ENCODE measurements around the gene ZNF84. TPM values are rescaled to one million over a fixed set of nuclear protein-coding genes. Genes with fewer than 3 reads are reported as not detected.

The ZNF84 gene
- total RNA-seq, 4 donors from 2014 or later, result 14.5 to 39.6 (median 27.9) TPM

- no peak for DNase-seq
- H3K9me3 ChIP-seq, result peaks cover 0 to 98% (median 44%) of the 10 kb centered on the region in 4 donors
- H3K36me3 ChIP-seq, result no peaks in the 10 kb centered on the region
- TF ChIP-seq POLR2A (IDR thresholded peaks at IDR 0.05) (no peak), CTCF (IDR thresholded peaks at IDR 0.05) (no peak)
- H3K4me1 ChIP-seq, result no peaks in the 10 kb centered on the region
- H3K4me3 ChIP-seq, result no peak overlapping the region
- H3K27ac ChIP-seq, result no peak overlapping the region
- no peaks in the 10 kb centered on the region for H3K27me3 ChIP-seq
These were observed 26.2 kb downstream of the ZNF84 start for GRCh38 chr12:133063556-133063955.

GRCh38 chr12:133073836-133074235 lies 36.5 kb downstream of the ZNF84 start:
- Histone ChIP-seq H3K4me3 (no peak overlapping the region), H3K4me1 (no peaks in the 10 kb centered on the region), H3K36me3 (no peaks in the 10 kb centered on the region), H3K27me3 (no peaks in the 10 kb centered on the region), H3K27ac (no peak overlapping the region), H3K9me3 (peaks cover 0 to 89% (median 35%) of the 10 kb centered on the region in 4 donors)
- no peak for DNase-seq
- TF ChIP-seq CTCF (IDR thresholded peaks at IDR 0.05) (no peak), POLR2A (IDR thresholded peaks at IDR 0.05) (no peak)

- Histone ChIP-seq H3K4me3 (peak overlapping the region; percentile 66 to 94 (median 72)), H3K27ac (peak overlapping the region; percentile 92 to 99 (median 96)), H3K27me3 (no peaks in the 10 kb centered on the region), H3K36me3 (peaks cover 0 to 34% (median 0%) of the 10 kb centered on the region in 3 donors), H3K4me1 (peaks cover 0 to 4% (median 3%) of the 10 kb centered on the region in 4 donors), H3K9me3 (peaks cover 0 to 80% (median 24%) of the 10 kb centered on the region in 4 donors)
- TF ChIP-seq CTCF (IDR thresholded peaks at IDR 0.05), result peak in 1 of 6 experiments; percentile 7
- no peak for TF ChIP-seq POLR2A (IDR thresholded peaks at IDR 0.05)
- peak; percentile 97 to 99 (median 97) for DNase-seq
These were observed 42.7 kb downstream of the ZNF84 start for GRCh38 chr12:133080026-133080367.

- Histone ChIP-seq H3K4me1 (peaks cover 0 to 4% (median 3%) of the 10 kb centered on the region in 4 donors), H3K36me3 (peaks cover 0 to 40% (median 1%) of the 10 kb centered on the region in 3 donors), H3K27me3 (no peaks in the 10 kb centered on the region), H3K4me3 (peak within 1 kb of the TSS; percentile 66 to 94 (median 72)), H3K27ac (peak within 1 kb of the TSS; percentile 92 to 99 (median 96)), H3K9me3 (peaks cover 0 to 80% (median 26%) of the 10 kb centered on the region in 4 donors)
- peak; percentile 93 to 98 (median 96) for DNase-seq
- TF ChIP-seq POLR2A (IDR thresholded peaks at IDR 0.05) (peak; percentile 32 to 41), CTCF (IDR thresholded peaks at IDR 0.05) (peak; percentile 17 to 52 (median 40))
These were observed 43.3 kb downstream of the ZNF84 start, which contains the start of gene ZNF140 for GRCh38 chr12:133080368-133081158. Gene ZNF140 (plus strand): TSS chr12:133080923. CDS start chr12:133081321, 398 bp downstream.

- Histone ChIP-seq H3K4me1 (peaks cover 0 to 4% (median 3%) of the 10 kb centered on the region in 4 donors), H3K27ac (peak overlapping the region; percentile 92 to 99 (median 96)), H3K4me3 (peak overlapping the region; percentile 66 to 94 (median 72)), H3K27me3 (no peaks in the 10 kb centered on the region), H3K9me3 (peaks cover 0 to 80% (median 26%) of the 10 kb centered on the region in 4 donors), H3K36me3 (peaks cover 3 to 47% (median 5%) of the 10 kb centered on the region in 3 donors)
- TF ChIP-seq CTCF (IDR thresholded peaks at IDR 0.05) (no peak), POLR2A (IDR thresholded peaks at IDR 0.05) (no peak)
- no peak for DNase-seq
These were observed 44.0 kb downstream of the ZNF84 start for GRCh38 chr12:133081159-133081780.
